ENCODE results near the gene USH2A. TPM values are rescaled to one million over a fixed set of nuclear protein-coding genes. Genes with fewer than 3 reads are reported as not detected.
"Not testable (repeated sequence)": the region's sequence is repeated elsewhere in the genome, so short reads cannot be mapped to it uniquely, and the experiment has no call there.

USH2A gene
- total RNA-seq, 1 donor from 2014 or later: not detected

DNA sequence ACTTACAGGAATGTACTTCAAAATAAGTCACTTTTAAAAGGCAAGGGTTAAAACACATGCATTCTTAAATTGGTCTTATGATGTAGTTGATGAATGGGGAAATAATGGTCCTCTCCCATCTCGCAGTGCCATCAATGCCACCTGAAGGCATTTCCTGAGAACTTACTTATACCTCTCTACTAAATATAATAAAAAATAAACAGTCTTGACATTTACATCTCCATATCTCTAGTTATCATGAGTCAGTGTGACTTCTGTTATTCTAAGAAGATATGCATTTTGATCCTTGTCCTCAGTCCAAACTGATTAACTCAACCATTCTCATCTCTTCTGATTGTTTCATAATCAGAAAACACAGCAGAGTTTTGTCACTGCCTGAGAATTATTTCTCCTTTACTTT is 253.9 kb downstream of the USH2A start:
- DNase-seq (ENCODE audit: low read depth): no peak
- TF ChIP-seq, protein P1, sequence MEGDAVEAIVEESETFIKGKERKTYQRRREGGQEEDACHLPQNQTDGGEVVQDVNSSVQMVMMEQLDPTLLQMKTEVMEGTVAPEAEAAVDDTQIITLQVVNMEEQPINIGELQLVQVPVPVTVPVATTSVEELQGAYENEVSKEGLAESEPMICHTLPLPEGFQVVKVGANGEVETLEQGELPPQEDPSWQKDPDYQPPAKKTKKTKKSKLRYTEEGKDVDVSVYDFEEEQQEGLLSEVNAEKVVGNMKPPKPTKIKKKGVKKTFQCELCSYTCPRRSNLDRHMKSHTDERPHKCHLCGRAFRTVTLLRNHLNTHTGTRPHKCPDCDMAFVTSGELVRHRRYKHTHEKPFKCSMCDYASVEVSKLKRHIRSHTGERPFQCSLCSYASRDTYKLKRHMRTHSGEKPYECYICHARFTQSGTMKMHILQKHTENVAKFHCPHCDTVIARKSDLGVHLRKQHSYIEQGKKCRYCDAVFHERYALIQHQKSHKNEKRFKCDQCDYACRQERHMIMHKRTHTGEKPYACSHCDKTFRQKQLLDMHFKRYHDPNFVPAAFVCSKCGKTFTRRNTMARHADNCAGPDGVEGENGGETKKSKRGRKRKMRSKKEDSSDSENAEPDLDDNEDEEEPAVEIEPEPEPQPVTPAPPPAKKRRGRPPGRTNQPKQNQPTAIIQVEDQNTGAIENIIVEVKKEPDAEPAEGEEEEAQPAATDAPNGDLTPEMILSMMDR (conservative IDR thresholded peaks at IDR 0.05; ENCODE audit: low read depth, low read length): no peak
- H3K4me3 ChIP-seq (ENCODE audit: low read depth, low read length): no peak overlapping the region

DNA sequence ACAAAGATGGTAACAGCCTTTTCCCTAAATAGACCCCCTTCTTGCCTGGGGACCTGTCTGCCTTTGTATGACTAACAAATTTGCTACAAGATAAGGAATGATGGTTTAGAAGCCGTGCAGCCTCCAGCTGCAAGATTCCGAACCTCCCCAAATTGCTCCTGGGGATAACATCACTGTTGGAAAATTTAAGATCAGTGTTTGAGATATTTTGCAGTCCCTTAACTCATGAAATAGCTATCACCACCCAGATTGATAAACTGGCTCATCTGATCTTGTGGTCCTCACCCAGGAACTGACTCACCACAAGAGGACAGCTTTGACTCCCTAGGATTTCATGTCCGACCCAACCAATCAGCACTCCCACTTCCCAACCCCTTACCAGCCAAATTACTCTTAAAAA is 254.7 kb downstream of the USH2A start:
- no peak for DNase-seq (ENCODE audit: low read depth)
- no peak overlapping the region for H3K4me3 ChIP-seq (ENCODE audit: low read depth, low read length)
- TF ChIP-seq, protein P1 (conservative IDR thresholded peaks at IDR 0.05; ENCODE audit: low read depth, low read length): no peak

DNA sequence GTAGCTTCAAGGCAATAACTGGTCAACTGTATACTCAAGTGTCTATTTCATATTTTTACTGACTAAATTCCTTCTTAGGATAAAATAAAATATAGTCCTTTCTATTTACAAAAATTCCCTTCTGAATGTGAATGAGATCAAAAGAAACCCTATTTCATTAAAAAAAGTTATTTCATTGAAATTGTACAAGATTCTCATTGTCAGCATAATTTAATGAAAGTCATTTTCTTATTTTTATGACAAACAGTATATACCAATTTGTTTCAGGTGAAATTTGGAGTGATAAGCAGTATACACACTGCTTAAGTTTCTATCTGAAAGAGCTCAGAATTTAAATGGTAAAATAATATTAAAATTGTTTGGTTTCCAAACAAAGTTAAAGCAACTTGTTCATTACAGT is 269.2 kb downstream of the USH2A start:
- no peak overlapping the region for H3K4me3 ChIP-seq (ENCODE audit: low read depth, low read length)
- no peak for DNase-seq (ENCODE audit: low read depth)
- TF ChIP-seq, protein P1 (conservative IDR thresholded peaks at IDR 0.05; ENCODE audit: low read depth, low read length): no peak

DNA sequence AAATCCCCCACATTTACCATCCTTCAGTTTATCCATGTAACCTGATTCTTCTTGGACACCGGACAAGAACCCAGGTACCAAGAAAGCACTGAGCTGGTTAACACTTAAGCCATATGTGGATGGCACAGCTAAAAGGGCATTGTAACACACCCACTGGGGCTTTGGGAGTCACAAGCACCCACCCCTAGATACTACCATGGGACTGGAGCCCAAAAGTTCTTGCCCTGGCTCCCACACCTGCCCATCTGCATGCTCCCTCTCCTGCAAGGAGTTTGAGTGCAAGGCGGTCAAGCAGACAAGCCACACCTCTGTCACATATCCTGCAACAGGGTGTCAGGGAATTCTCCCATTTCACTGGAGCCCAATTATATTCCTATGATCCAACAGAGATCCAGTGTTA is 270.1 kb downstream of the USH2A start:
- H3K4me3 ChIP-seq (ENCODE audit: low read depth, low read length): no peak overlapping the region
- no peak for DNase-seq (ENCODE audit: low read depth)

DNA sequence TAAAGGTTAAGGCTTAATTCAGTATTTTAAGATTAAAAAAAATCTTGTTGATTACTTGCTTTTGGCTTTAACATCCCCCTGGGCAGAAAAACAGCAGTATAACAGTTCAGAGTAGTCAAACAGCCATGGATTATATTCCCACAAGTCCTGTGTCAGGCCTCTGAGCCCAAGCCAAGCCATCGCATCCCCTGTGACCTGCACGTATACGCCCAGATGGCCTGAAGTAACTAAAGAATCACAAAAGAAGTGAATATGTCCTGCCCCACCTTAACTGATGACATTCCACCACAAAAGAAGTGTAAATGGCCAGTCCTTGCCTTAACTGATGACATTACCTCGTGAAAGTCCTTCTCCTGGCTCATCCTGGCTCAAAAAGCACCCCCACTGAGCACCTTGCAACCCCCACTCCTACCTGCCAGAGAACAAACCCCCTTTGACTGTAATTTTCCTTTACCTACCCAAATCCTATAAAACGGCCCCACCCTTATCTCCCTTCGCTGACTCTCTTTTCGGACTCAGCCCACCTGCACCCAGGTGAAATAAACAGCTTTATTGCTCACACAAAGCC is 277.7 kb downstream of the USH2A start:
- not testable (repeated sequence) for DNase-seq (ENCODE audit: low read depth); H3K4me3 ChIP-seq (ENCODE audit: low read depth, low read length)

More for the DNA sequence above, 270.1 kb downstream of the USH2A start:
- TF ChIP-seq, protein P1 (conservative IDR thresholded peaks at IDR 0.05; ENCODE audit: low read depth, low read length): no peak

DNA sequence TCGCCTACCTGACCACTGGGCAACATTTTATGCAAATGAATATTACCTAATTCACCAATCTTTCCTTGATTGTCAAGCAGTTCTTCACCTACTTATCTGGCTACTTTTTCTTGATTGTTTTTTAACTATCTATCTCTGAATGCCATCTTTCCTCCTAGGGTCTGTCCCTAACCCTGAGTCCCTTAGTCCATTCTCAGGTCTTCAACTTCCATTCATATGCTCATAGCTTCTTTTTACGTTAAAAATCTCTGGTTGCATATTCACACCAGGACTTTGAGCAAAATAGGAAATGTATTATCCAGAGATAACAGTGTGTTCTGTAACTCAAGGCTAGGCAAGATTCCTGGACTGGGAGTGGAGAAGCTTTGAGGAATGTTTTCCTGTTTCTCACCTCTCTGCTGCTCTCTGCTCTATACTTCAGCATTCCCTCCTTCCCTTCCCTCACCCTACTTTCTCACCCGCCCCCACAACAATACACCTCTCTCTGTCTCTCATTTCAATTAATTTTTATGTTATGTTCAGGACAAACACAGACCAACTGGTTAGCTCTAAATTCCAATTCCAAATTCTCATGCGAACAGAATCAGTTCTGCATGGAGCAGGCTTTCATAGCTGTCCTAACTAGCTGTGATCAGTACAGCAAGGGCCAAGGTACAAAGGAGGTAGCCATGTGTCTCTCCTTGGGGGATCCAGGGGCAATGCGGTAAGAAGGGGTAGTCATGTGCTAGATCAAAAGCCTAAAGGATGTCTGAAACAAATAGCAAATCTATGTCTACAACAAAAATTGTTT is 278.4 kb downstream of the USH2A start:
- DNase-seq (ENCODE audit: low read depth): no peak
- H3K4me3 ChIP-seq (ENCODE audit: low read depth, low read length): no peak overlapping the region
- TF ChIP-seq, protein P1 (conservative IDR thresholded peaks at IDR 0.05; ENCODE audit: low read depth, low read length): no peak

DNA sequence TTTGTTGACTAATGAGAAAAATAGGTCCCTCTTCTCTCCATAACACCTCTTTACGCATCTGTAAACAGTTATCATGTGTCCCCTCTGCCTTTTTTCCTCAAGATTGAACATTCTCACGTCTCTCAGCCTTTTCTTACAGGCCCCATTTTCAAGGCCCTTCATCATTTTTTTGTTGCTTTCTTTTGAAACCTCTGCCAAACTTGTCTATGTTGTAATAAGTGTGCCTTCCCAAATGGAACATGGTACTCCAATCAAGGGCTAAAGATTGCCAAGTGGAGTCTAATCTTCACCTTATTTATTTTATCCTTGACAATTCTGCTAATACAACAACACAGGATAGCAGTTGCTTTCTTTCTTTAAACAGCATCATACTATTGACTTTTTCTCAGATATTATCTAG is 280.3 kb downstream of the USH2A start:
- no peak overlapping the region for H3K4me3 ChIP-seq (ENCODE audit: low read depth, low read length)
- TF ChIP-seq, protein P1 (conservative IDR thresholded peaks at IDR 0.05; ENCODE audit: low read depth, low read length): no peak

More for the DNA sequence above, 280.3 kb downstream of the USH2A start:
- no peak for DNase-seq (ENCODE audit: low read depth)

Data from epithelial cell of proximal tubule (primary cell).